ENCODE measurements around the gene STK4.

DNA sequence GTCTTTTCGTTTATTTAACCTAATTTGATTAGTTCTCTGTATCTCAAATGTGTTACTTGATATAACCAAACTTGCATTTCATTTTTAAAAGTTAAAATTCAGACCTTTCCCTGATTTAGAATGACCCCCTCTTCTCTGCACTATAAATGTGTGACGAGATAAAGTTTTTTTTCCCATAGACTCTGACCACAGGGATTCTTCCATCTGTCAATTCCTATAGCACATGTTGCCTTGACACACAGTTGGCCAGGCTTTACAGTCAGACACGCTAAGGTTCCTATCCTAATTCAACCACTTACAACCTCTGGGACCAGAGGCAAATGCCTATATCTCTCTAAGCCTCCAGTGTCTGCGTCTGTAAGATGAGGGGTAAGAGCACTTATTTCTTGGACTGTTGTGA lies 94.0 kb downstream of the STK4 start:
- no peak for TF ChIP-seq TAF1 (IDR thresholded peaks at IDR 0.05; ENCODE audit: low read depth, low read length)
- TF ChIP-seq POLR2A (IDR thresholded peaks at IDR 0.05; ENCODE audit: low read depth, low read length), result no peak
- no peak for TF ChIP-seq PAX5 (IDR thresholded peaks at IDR 0.05; ENCODE audit: insufficient read depth, low read length, severe bottlenecking)
- no peak for TF ChIP-seq POLR2AphosphoS5 (IDR thresholded peaks at IDR 0.05; ENCODE audit: low read depth, low read length)
- TF ChIP-seq SPI1 (IDR thresholded peaks at IDR 0.05; ENCODE audit: low read depth, low read length), result no peak
